Activated T-cell treated with anti-CD3 and anti-CD28 coated beads, Interleukin-2, amount 50 U/mL, for 1 hour (primary cell): ENCODE measurements around the gene PARP11.
A peak's percentile ranks its signal among the peaks of the same experiment; 100 is the strongest.

ENCODE experiments used
- DNase-seq: peaks from one replicate; pipeline ENCODE4 v3.0.0-alpha.2; 2020

Gene PARP11

DNA sequence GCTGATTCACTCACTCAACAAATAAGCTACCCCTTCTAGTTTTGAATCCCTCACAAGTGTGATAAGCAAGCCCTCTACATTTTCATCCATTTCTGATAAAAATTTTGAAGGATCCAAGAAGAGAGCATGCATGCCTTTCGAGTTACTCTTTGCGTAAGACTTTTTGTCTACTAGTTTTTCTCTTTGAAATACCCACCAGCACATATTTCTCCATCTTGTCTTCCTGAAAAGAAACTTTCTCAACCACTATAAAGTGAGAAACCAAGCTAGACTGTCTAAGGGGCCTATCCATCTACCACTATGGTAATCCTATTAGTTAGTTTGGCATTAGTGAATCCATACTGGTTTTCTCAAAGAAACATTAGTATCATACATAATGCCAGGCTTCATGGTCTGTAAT, 56.9 kb downstream of the PARP11 start:
- no peak for DNase-seq

GRCh38 chr12:3815094-3815766, 58.0 kb downstream of the PARP11 start:
- no peak for DNase-seq

DNA sequence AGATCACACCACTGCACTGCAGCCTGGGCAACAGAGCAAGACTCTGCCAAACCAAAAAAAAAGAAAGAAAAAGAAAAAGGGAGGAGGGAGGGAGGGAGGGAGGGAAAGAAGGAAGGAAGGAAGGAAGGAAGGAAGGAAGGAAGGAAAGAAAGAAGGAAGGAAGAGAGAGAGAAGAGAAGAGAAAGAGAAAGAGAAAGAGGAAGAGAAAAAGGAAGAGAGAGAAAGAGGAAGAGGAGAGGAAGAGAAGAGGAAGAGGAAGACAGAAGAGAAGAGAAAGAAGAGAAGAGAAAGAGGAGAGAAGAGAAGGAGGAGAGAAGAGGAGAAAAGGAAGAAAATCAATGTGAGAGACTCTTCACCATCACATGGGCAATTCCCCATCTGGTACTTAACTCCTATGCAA, 62.7 kb downstream of the PARP11 start:
- no peak for DNase-seq

GRCh38 chr12:3810016-3810370, 63.2 kb downstream of the PARP11 start:
- no peak for DNase-seq

DNA sequence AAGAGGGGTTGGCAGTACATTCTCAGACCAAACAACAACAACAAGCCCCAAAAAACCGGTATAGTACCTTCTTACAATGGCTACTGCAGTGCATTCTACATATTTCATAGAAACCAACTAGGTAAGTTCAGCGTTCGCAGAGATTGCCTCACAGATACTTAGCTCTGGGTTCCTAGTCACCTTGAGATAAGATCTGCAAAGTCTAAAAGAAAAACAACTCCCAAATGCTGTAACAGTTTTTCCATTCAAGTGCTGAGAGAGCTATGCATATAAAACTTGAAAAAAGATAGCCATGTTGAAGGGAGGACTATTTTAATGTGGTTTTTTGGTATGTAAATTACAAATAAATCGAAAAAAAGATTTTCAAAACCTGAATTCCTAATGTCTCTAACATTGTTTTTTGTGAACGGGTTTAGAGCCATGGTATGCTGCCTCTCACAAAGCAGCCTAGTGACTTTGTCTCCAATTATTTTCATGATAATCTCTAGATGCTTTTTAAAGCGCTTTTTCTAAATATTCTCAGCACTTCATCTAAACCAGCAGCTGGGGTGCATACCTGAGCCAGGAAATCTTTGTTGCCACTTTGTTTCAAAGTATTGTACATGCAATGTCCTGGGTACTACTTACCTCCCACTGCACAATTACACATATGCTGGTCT, 63.7 kb downstream of the PARP11 start:
- DNase-seq = no peak

DNA sequence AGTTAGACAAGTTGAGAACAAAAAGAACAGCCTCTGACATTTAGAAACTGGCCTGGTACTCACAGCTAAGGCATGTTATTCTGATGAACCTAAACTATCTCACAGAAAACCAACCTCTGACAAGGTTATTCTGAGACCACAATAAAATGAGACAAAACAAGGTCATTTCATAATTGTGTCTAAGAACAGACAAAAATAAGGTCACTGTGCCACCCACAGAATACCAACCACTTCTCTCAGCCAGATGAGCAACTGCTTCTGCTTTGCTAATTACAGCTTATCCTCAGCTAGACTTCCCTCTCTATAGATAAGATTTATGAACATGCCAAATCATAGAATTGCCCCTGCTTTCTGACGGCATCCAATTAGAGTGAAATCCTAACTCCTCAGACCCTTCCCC, 68.1 kb downstream of the PARP11 start:
- DNase-seq = no peak

- peak; percentile 65 for DNase-seq
Measured at GRCh38 chr12:3803865-3804472, 69.2 kb downstream of the PARP11 start.

DNA sequence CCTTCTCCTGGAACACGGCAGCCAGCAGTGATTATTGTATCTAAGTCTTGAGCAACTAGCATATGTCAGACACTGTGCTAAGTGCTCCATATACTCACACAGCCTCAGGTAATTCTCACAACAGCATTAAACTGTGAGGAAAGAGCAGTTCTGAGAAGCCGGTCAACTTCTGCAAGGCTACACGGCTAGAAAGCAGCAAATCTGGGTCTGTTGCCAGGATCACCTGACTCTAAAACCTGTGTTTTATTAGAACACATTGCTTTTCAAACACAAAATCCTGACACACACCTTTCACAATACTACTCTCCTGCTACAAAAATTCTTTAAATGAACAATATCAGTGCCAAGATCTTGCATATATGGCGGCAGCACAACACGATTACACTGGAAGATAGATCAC, 70.5 kb downstream of the PARP11 start:
- no peak for DNase-seq

GRCh38 chr12:3797531-3798048, 75.6 kb downstream of the PARP11 start:
- DNase-seq = no peak

DNA sequence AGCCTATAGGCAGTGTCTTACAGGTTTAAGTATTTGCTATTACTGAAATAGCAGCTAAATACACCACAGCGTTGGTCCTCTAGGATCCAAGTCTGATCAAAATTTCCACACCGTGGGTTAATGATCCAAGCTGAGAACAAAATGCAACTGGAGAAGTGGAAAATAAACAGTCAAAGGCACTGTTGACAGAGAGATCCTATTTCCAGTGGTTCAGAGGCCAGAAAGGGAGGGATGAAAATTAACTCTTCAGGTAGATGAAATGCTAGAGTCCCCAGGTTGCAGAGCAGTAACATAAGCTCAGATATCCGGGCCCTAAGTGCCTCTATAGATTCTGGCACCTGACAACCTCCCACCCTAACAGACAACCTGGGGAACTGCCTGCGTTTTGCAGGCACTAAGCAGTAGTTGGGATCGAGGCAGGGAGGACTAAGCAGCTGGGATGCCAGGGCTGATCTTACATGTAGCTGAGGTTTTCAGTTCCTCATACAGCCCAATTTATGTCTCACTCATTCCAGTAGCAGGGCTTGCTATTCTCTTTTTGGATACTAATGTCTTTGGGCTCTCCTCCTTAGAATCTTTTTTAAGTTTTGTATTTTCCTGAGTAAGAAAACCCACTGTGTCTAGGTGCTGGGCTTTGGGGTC, 77.6 kb downstream of the PARP11 start:
- no peak for DNase-seq

- DNase-seq = no peak
Measured at GRCh38 chr12:3795066-3795465, 78.1 kb downstream of the PARP11 start.

DNA sequence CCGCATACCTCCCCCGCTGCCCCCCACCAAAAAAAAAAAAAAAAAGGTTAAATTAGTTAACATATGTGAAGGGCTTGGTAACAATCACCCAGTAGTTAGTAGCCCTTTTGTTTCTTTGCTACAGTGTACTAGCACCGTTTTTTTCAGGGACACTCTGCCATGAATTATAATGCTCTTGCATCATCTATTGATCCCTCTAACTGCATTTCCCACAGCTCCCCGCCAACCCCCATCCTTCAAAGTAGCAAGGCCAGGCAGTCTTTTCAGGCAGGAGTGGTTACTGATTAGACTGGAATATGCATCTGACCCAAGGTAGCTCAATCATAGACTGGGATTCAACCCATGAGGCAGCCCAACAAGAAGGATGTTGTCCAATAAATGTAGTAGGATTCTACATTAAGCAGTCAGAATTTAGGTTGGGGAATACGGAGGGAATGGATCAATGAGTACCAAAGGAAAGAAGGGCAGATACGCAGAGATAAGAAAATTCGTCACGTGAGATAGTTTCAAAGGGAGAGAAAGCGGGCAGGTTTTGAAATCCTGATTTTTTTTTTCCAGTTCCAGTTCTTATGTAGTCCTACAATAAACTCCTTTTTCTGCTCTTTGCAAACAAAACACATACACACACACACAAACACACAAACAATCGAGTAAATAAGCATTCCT, 80.4 kb downstream of the PARP11 start:
- DNase-seq = no peak

DNA sequence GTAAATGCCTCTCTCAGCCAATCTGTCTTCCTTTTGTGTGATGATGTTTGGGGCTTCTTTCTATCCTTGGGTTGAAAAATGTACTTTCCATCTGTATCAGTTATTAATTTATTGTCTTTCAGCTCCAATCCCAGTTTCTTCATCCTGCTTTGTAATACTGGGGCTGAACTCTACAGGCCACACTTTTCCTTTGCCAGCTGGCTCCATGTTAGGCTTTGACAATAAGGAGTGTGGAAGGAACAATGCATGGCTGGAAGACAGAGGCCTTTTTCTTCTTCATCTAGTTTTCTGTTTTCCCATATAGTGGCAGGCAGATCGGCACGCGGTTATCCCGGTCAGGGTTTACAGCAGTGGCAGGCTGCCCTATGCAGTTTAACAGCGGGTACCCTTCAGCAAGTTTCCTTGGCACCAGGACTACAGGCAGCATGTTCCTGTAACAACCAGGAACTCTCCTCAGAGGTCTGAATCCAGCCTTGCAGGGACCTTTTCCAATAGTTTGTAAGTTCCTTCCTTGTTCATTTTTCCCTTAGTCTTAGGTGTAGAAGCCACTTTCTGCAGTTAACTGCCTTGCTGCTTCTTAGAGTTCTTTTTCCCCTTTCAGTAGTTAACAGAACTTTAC, 81.8 kb downstream of the PARP11 start:
- DNase-seq = no peak

- DNase-seq = no peak
Measured at GRCh38 chr12:3790642-3791041, 82.6 kb downstream of the PARP11 start.

- no peak for DNase-seq
Measured at GRCh38 chr12:3789838-3790237, 83.4 kb downstream of the PARP11 start.

DNA sequence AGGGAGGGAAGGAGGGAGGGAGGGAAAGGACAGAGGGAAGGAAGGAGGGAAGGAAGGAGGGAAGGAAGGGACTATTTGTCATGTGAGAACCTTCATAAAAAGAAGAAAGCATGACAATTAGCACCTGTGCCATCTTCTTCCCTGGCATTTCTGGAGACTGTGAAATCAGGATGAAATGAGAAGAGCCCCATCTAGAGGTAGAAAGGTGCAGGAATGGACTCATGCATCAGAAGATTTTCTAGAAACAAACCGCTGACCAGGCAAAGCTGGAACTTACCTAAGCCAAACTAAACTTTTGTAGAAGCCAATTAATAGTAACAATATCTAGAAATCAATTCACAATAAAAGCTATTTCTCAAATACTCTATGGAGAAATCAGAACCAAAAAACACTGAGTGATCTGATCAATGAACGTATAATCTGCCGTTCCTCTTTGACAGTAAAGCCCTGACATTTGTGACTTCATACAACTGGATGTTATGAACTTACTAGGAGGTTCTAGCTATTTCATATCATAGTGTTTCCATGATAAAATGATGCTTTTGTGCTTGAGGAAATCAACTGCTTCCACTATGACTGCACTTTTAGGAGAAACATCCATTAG, 95.9 kb downstream of the PARP11 start:
- DNase-seq = no peak

DNA sequence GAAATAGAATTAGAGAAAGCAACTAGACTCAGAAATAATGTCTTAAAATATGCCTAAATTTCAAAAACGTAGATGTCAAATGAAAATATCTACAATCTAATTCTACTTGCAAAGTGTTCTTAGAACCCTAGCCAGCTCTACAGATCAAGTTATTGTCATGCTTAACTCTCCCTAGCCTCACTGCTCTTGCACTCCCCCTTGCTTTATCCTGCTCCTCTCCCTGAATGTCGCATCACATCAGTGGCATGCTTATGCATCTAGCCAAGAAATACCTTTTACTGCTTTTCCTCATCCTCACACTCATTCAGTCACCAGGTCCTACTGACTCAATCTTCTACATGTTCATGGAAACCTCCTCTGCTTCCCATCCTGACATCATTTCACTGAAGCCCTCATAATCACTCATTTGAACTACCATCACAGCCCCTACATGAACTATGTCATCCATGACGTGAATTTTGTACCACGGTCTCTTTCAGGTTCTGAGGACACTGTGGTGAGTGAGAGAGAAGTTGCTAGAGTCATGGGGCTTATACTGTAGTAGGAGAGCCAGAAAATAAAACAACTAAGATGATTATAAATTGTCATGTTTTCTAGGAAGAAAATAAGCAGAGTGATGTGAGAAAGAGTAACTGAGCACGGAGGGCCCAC, 97.7 kb downstream of the PARP11 start:
- no peak for DNase-seq

- no peak for DNase-seq
Measured at GRCh38 chr12:3772380-3772779, 100.8 kb downstream of the PARP11 start.

DNA sequence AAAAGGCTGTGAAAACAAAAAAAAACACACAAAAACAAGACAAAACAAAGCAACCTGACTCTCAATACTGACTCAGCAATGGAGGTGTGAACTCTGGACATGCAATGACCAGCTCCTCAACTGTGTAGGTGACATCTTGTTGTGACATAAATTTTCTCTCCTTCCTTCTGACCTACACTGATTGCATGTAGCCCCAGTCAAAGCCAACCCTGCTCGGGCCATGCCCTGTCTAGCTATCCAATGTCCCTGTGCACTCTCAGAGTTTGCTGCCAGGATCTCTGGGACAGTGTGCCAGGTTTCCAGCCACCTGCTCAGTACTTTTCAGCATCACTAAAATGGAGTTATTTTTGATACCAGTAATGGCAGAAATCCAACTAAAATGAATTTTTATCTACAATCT, 101.3 kb downstream of the PARP11 start:
- no peak for DNase-seq

GRCh38 chr12:3770891-3771290, 102.3 kb downstream of the PARP11 start:
- no peak for DNase-seq

DNA sequence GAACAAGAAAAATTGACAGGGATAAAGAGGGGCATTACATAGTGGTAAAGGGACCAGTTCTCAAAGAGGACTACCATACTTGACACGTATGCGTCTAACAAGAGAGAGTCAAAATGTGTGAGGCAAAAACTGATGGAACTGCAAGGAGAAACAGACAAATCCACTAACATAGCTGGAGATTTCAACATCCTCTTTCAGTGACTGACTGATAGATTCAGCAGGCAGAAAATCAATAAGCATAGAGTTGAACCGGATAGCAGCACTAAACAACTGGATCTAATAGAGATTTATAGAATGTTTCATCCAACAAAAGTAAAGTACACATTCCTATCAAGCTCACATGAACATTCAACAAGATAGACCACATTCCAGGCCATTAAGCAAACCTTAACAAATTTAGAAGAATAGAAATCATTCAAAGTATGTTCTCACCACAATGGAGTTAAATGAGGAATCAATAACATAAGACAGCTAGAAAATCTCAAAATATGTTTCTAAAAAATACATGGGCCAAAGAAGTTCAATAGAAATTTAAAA, 104.2 kb downstream of the PARP11 start:
- DNase-seq = no peak
